ENCODE results near the gene MYLK. TPM values are rescaled to one million over a fixed set of nuclear protein-coding genes. Genes with fewer than 3 reads are reported as not detected.

MYLK gene
- total RNA-seq, 1 donor from 2014 or later: 9.5 TPM

GRCh38 chr3:123642957-123643330 lies 241.2 kb downstream of the MYLK start:
- no peak for ATAC-seq
- intact Hi-C loops (cut with micrococcal nuclease): no loop called here

GRCh38 chr3:123642182-123642956 lies 241.8 kb downstream of the MYLK start:
- intact Hi-C loops (cut with micrococcal nuclease): no loop called here
- DNase-seq (peak; percentile 71), ATAC-seq (peak; percentile 73)

More at GRCh38 chr3:123642957-123643330, 241.2 kb downstream of the MYLK start:
- DNase-seq: no peak

GRCh38 chr3:123641505-123641904 lies 242.6 kb downstream of the MYLK start:
- intact Hi-C loops (cut with micrococcal nuclease): no loop called here
- DNase-seq (no peak), ATAC-seq (no peak)

- DNase-seq: no peak
- ATAC-seq: no peak
- intact Hi-C loops (cut with micrococcal nuclease): no loop called here
These were observed 243.2 kb downstream of the MYLK start for GRCh38 chr3:123640740-123641462.

GRCh38 chr3:123640311-123640710 lies 243.8 kb downstream of the MYLK start:
- ATAC-seq: no peak
- intact Hi-C loops (cut with micrococcal nuclease): no loop called here
- DNase-seq: no peak

- DNase-seq: no peak
- intact Hi-C loops (cut with micrococcal nuclease): no loop called here
- no peak for ATAC-seq
These were observed 245.0 kb downstream of the MYLK start for GRCh38 chr3:123638936-123639689.

GRCh38 chr3:123637841-123638240 lies 246.3 kb downstream of the MYLK start:
- ATAC-seq: no peak
- DNase-seq: no peak
- intact Hi-C loops (cut with micrococcal nuclease): no loop called here

GRCh38 chr3:123637131-123637530 lies 247.0 kb downstream of the MYLK start:
- no peak for ATAC-seq
- no peak for DNase-seq
- intact Hi-C loops (cut with micrococcal nuclease): no loop called here

GRCh38 chr3:123636431-123636841 lies 247.7 kb downstream of the MYLK start:
- peak; percentile 50 for ATAC-seq
- intact Hi-C loops (cut with micrococcal nuclease): no loop called here

GRCh38 chr3:123635717-123636116 lies 248.4 kb downstream of the MYLK start:
- ATAC-seq (no peak), DNase-seq (no peak)
- intact Hi-C loops (cut with micrococcal nuclease): no loop called here

More at GRCh38 chr3:123636431-123636841, 247.7 kb downstream of the MYLK start:
- DNase-seq: no peak

GRCh38 chr3:123635217-123635616 lies 248.9 kb downstream of the MYLK start:
- ATAC-seq (no peak), DNase-seq (no peak)
- intact Hi-C loops (cut with micrococcal nuclease): no loop called here

GRCh38 chr3:123634149-123635051 lies 249.7 kb downstream of the MYLK start:
- intact Hi-C loops (cut with micrococcal nuclease): no loop called here
- DNase-seq (no peak), ATAC-seq (no peak)

GRCh38 chr3:123633530-123633929 lies 250.6 kb downstream of the MYLK start:
- DNase-seq (no peak), ATAC-seq (no peak)
- intact Hi-C loops (cut with micrococcal nuclease): no loop called here

GRCh38 chr3:123632161-123632655 lies 251.9 kb downstream of the MYLK start:
- ATAC-seq: peak; percentile 45
- intact Hi-C loops (cut with micrococcal nuclease): no loop called here
- peak; percentile 41 for DNase-seq

- intact Hi-C loops (cut with micrococcal nuclease): no loop called here
- DNase-seq (no peak), ATAC-seq (no peak)
These were observed 254.4 kb downstream of the MYLK start for GRCh38 chr3:123629747-123630047.

GRCh38 chr3:123628996-123629746 lies 255.0 kb downstream of the MYLK start:
- ATAC-seq (no peak), DNase-seq (no peak)
- intact Hi-C loops (cut with micrococcal nuclease): no loop called here

- DNase-seq (peak; percentile 51), ATAC-seq (peak; percentile 81)
- intact Hi-C loops (cut with micrococcal nuclease): no loop called here
These were observed 256.2 kb downstream of the MYLK start for GRCh38 chr3:123627673-123628670.

All from left ventricle myocardium superior (tissue), 1 donor.